GM19455 (cell line): Measurements from ENCODE around the gene MIER2.

ENCODE experiments used
- ATAC-seq: cut with Tn5 transposase; IDR thresholded peaks from one replicate; pipeline ENCODE4 v1.9.1; 2021; ENCODE audit not compliant: unreplicated experiment

Gene MIER2

DNA sequence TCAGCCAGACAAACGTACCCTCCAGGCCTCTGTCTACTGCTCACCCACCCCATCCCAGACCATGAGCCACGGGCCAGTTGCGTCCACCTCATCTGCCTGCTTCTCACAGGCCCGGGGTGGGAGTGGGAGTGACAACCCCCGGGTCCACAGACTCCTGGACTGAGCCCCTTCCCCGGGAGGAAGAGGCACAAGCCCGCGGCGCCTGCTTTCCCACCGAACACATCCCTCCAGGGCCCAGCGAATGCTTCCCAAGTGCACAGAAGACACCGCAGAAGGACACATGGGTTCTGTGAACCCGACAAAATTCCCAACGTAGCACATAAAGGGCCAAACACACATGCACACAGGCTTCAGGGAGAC, 35.4 kb downstream of the MIER2 start:
- no peak for ATAC-seq

GRCh38 chr19:308471-309205, 36.0 kb downstream of the MIER2 start:
- ATAC-seq, result no peak

DNA sequence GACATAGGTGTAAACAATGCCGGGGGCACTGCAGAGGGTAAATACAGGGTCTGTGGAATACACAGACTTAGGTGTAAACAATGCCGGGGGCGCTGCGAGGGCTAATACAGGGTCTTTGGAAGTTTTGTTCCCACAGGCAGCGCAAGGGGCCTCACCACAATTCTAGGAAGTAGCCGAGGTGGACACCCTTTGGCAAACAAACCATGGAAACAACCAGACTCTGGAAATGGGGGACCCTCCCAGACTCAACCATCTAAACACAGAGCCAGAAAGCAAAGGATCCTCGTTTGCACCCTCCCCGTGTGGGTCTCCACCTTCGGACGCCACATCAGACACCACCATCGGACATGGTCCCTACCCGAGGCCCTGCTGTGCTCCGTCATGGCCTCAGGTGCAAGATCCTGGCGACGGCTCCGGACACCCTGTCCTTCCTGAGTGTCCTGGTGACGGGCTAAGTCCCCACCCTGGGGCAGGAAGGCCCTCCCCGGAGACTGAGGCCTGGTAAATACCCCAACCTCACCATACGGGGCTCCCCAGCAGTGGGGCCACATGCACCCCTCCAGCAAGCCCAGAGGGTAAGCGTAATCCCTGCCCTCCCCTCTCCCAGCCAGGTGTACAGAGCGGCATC, 36.7 kb downstream of the MIER2 start:
- ATAC-seq, result no peak

DNA sequence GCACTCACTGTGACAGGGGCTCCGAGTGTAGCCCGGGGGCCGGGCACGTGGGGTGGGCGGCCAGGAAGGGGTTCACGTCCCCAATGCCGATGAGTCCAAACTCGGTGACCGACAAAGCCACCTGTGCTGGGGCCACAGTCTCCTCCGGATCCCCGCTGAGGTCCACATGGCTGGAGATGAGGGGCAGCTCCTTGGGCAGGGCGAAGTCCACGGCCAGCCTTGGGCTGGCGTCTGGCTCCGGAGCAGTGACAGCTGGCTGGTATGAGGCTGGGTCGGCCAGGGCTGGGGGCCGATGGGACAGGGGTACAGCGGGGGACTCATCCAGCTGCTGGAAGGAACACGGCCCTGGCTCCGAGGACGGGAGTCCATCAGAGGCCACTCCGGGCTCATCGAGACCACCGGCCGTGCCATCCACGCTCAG, 37.5 kb downstream of the MIER2 start:
- no peak for ATAC-seq

DNA sequence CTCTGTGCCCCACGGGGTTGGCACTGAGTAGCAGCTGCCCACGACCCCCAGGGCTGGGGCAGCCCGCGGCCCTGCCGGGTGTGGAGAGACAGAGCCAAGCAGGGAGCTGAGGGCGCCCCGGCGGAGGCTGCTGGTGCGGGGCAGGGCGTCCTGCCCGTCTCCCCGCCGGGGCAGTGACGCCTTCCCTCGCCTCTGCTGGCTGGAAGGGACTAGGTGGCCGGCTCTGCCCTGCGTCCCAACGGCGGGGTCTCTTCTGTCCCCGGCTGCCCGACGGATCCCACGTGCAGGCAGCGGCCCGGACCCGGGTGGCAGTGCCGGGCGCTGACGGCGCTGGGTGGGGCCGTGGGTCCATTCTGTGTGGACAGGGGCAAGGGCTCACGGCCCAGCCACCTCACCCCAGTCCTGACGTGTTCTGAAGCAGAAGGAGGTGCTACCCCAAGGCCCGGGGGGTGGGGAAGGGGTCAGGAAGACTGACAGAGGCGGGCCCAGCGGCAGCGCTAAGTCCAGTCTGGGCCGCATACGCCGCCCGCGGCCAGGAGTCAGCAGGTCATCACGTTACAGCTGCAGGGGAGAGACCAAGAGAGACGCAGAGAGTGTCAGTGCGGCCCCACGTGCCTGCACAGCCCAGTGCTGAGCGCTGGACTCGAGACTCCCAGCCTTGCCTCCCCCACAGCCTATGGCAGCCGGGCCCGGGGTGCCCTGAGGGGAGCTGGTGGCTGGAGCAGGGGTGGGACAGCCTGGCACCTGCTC, 38.3 kb downstream of the MIER2 start:
- ATAC-seq, result no peak

DNA sequence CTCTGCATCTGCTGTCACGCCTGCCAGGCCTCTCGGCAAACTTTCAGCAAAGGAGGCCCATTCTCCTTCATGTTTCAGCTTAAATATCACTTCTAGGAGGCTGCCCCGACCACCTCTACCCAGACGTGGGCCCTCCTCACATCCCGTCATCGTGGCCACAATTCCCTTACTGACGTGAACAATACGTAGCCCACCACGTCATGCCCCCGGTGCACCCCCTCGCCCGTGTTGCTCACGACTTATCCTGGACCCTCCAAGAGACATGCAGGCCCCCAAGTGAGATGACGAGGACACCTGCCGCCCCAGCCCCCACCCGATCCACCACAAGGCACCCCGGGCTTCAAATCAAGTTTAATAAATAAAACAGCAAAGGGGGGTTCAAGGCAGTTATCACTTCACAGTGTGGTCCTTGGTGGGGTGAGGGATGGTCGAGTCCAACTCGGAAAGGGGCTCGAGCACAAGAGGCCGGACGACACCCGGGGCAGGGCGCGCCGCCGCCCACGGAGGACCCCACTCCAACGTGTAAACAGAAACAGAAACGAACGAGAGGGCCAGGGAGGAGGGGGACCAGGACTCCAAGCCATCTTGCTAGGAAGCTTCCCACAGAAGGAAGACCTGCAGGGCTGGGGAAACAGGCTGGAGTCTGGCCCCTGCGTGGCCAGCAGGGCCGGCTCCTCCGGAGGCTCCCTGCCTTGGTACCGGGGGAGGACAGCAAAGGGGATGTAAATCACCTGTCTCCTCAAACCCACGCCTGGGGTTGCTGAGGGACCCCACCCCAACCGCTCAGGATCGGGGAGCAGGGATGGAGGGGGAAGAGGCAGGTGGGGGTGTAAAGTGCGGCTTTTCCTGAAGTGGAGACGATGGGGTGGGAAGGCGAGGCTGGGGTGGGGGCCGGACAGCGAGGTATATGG, 39.1 kb downstream of the MIER2 start:
- no peak for ATAC-seq

DNA sequence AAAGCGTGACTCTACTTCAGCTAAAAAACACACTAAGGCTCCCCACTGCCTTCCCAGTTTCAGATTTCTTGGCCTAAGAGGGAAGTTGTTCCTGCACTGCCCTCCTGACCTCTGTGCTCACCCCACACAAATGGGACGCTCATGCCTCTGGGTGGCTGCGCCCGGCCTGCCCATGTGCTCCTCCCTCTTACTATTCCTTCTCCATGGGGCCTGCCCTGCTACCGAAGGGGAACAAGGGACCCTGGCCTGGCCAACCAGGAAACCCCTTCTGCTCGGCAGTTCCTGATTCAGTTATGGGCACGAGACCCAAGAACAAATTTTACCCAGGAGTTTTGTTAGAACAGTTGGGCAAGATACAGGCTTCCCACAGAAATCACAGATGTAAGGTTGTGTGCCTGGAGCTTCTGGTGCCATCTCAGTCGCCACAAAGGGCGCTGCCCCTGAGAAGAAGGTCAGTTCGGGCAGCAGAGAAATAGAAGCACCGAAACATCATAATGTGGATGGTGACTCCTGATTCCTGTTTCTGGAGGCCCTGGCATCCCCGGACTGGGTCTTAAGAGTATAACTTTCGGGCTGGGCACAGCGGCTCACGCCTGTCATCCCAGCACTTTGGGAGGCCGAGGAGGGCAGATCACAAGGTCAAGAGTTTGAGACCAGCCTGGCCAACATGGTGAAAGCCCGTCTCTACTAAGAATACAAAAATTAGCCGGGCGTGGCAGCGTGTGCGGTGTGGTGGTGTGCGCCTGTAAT, 47.9 kb downstream of the MIER2 start:
- no peak for ATAC-seq

- no peak for ATAC-seq
These were observed 48.8 kb downstream of the MIER2 start for GRCh38 chr19:295687-296370.

- ATAC-seq, result no peak
These were observed 49.5 kb downstream of the MIER2 start for GRCh38 chr19:294946-295686.

GRCh38 chr19:294341-294945, 50.2 kb downstream of the MIER2 start:
- no peak for ATAC-seq

- ATAC-seq, result no peak
These were observed 51.0 kb downstream of the MIER2 start for GRCh38 chr19:293436-294110.

DNA sequence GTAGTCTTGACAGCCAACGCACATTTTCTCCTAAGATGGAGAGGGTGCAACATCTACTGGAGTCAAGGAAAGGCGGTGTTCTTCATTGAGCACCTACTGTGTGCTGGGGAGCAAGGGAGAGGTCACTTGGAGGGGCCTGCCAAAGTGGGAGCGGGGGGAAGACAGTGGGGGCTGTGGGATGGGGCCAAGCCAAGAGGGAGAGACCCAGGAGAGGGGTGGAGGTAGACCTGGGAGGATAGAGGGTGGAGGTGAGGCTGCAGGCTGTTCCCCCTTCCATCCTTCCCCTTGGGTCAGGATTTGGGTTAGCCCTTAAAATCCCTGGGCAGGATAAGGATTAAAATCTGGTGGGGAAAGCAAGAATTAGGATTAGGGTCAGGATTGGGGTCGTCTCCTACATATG, 51.6 kb downstream of the MIER2 start:
- ATAC-seq, result no peak

GRCh38 chr19:292281-292884, 52.2 kb downstream of the MIER2 start:
- no peak for ATAC-seq

DNA sequence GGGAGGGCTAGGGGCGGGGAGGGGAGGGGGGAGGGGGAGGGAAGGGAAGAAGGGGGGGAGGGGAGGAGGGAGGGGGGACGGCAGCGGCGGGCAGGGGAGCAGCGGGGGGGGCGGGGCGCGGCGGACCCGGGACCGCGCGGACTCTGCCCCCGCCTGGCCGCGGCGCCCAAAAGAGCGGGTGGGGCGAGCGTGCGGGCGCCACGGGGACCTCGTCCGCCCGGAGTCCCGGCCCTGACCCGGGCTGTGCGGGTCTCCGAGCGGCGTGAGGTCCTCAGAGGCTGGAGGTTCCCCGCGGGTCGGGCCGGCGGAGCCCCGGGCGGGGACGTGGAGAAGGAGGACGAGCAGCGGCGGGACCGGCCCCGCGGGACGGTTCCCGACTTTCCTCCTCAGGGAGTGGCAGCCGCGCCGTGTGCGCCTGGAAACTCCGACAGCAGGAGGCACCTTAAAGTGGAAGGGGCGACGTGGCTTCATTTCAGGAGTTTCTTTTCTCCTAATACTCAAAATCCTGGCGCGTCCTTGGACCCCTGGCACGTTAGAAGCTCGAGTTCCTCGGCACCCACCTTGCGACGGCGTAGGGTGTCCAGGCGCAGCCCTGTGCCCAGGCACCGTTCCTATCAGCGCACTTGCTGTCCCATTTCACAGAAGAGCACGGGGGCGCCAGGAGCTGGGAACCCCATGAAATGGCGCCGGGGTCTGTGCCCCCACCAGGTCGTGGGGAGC, 52.9 kb downstream of the MIER2 start:
- ATAC-seq, result no peak

DNA sequence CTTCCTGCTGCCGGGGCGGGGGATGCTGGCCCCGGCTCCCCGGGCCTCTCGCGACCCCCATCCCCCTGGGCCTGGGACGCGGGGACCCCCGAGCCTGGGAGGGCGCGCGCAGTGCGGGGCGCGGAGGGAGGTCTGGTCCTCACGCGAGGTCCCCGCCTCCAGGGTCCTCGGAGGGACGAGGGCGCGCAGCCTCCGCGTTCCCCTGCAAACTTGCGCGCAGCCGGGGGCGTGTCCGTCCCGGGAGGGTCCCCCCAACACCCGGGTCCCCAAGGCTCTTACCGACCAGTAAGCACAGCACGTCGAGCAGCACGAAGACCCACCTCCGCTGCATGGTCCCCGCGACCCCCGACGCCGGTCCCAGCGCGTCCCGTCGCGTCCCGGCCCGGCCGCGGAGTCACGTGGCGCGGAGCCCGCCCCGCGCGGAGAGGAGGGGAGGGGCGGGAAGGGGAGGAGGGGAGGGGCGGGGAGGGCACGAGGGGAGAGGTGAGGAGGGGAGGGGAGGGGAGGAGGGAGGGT, 53.5 kb downstream of the MIER2 start, which contains the start of gene PLPP2:
Gene PLPP2, minus strand, starts transcription at position 398 of the 516 bp plus-strand sequence. Its CDS starts 67 bp downstream, at position 331.
- no peak for ATAC-seq

GRCh38 chr19:290372-291005, 54.1 kb downstream of the MIER2 start:
- no peak for ATAC-seq
